Heart right ventricle (tissue), 16 donors: ENCODE results near the gene GSDME. TPM values are rescaled to one million over a fixed set of nuclear protein-coding genes. Genes with fewer than 3 reads are reported as not detected.

Experiments used
- ATAC-seq, 8 donors: fragments of 200-7000 bp; cut with Tn5 transposase; one replicate each; pipeline ENCODE4 v1.9.1; 2020; ENCODE audit warnings: mild to moderate bottlenecking in 8 of 8, moderate library complexity in 8 of 8, moderate number of reproducible peaks in 1 of 8
- DNase-seq, 2 donors: peaks; one replicate each; pipeline ENCODE4 v3.0.0-alpha.2; 2020
- H3K27ac ChIP-seq, 10 donors: fragments of 200-600 bp; sonication (generic) in 2 of 10; one replicate each; pipeline versions ENCODE4 v1.5.0 to v1.8.0; 2020 to 2022; ENCODE audit warnings: mild to moderate bottlenecking in 3 of 10
- H3K27me3 ChIP-seq, 7 donors: fragments of 200-600 bp; one replicate each; pipeline ENCODE4 v1.8.0; 2021 to 2022; ENCODE audit warnings: mild to moderate bottlenecking in 2 of 7
- H3K36me3 ChIP-seq, 9 donors: fragments of 200-600 bp; sonication (generic) in 1 of 9; one replicate each; pipeline versions ENCODE4 v1.5.0 to v1.8.0; 2020 to 2022; ENCODE audit warnings: mild to moderate bottlenecking in 2 of 9
- H3K4me1 ChIP-seq, 9 donors: fragments of 200-600 bp; sonication (generic) in 1 of 9; one replicate each; pipeline versions ENCODE4 v1.5.0 to v1.8.0; 2020 to 2022; ENCODE audit warnings: mild to moderate bottlenecking in 4 of 9
- H3K4me3 ChIP-seq, 10 donors: fragments of 200-600 bp; sonication (generic) in 2 of 10; one replicate each; pipeline versions ENCODE4 v1.5.0 to v1.8.0; 2020 to 2022; ENCODE audit warnings: mild to moderate bottlenecking in 7 of 10, moderate library complexity in 2 of 10
- H3K9me3 ChIP-seq, 11 donors: fragments of 200-600 bp in 10 of 11; sonication (generic) in 2 of 11; one replicate each; pipeline versions ENCODE4 v1.5.0 to v1.8.0; 2013 to 2022; ENCODE audit warnings: mild to moderate bottlenecking in 2 of 11, control low read depth in 1 of 11, moderate library complexity in 1 of 11
- CTCF ChIP-seq, 9 donors: fragments of 200-600 bp; sonication (generic) in 2 of 9; IDR thresholded peaks; one replicate each; pipeline versions ENCODE4 v1.5.0 to v1.8.0; 2021 to 2022; ENCODE audit warnings: antibody characterized with exemption in 9 of 9, mild to moderate bottlenecking in 5 of 9, moderate library complexity in 1 of 9
- WGBS, 2 donors: extraction: QIAGEN DNeasy Blood & Tissue Kit; methylation state at CpG; one replicate each; pipeline ENCODE4 v1.1.7; 2013; ENCODE audit warnings: inconsistent platforms in 1 of 2; 5-methylcytosine and 5-hydroxymethylcytosine counted together
- intact Hi-C, 10 donors: fragments of 100-400 bp; cut with DNase I; formaldehyde crosslinking; loops; one replicate each; pipeline versions ENCODE4 v1.11.1 to v1.14.2; 2022
- polyA plus RNA-seq, 2 donors: library from polyadenylated mRNA; stranded (reverse); fragments of 200-250 nt; gene quantifications; one replicate each; pipeline ENCODE4 v1.2.3, GENCODE V29; 2013
- total RNA-seq, 10 donors: library from RNA; stranded (reverse); fragmentation: NEBNext Ultra II Directional in 3 of 10; extraction: Animal tissue kit (Norgen Biotek cat#: 25700) in 3 of 10; gene quantifications; one replicate each; pipeline versions ENCODE4 v1.2.1 to v1.2.4, GENCODE V29; 2021 to 2023
- donor health status: Arrhythmogenic right ventricular cardiomyopathy.
- donor health status: ischemic (EF 13 %, LVEDD 7.1; RV severe dilation, severe dysfunction).
- donor health status: healthy with polysubstance abuse.
- donor health status: DM: no; HTN: yes; CAD: no.
- donor health status: DM: no; HTN: no; CAD: no.
- donor health status: ischemic (EF 25% LVEDD 6.9; RV normal size, moderate dysfunction).
- donor health status: ischemic (EF 25% LVEDD 5.7; RV mildly dilated, moderate dysfunction).
- donor health status: healthy.
- donor health status: DM: yes; HTN: yes; CAD: no.
- donor health status: Ischemic cardiomyopathy.
- donor health status: ischemic (EF 35%, LVEDD 5.7; RV mildly dilated, moderate dysfunction).
- donor health status: nonischemic (EF 11% LVEDD 7.7; RV severe dilation, severe dysfunction).
- donor health status: DM: yes; HTN: yes; CAD: no.
- donor health status: PGD.
- donor health status: ischemic (EF 29% LVEDD 5.4; RV normal size, mild dysfunction).
- donor health status: nonischemic (EF 23%, LVEDD 6.1; RV moderate dilation, normal function).

GSDME gene
- total and polyA plus RNA-seq, 12 donors, result 2.8 to 11.9 (median 5.8) TPM

GRCh38 chr7:24777806-24778205 is 20.5 kb upstream of the GSDME start:
- no peak for TF ChIP-seq CTCF (IDR thresholded peaks at IDR 0.05)
- Histone ChIP-seq H3K36me3 (no peaks in the 10 kb centered on the region), H3K27me3 (no peaks in the 10 kb centered on the region), H3K4me1 (peaks cover 0 to 32% (median 0%) of the 10 kb centered on the region in 9 donors), H3K27ac (no peak overlapping the region), H3K4me3 (no peak overlapping the region), H3K9me3 (no peaks in the 10 kb centered on the region)
- DNase-seq, result no peak
- 81 to 87% methylated on average over 3 of the region's 3 CpGs for WGBS, 2 donors
- ATAC-seq, result no peak
- intact Hi-C loops, result no loop called here

- intact Hi-C loops, result no loop called here
- H3K27ac ChIP-seq, result no peak overlapping the region
- H3K4me1 ChIP-seq, result peaks cover 0 to 6% (median 0%) of the 10 kb centered on the region in 9 donors
- TF ChIP-seq CTCF (IDR thresholded peaks at IDR 0.05), result no peak
- H3K9me3 ChIP-seq, result peaks cover 0 to 17% (median 0%) of the 10 kb centered on the region in 11 donors
- H3K27me3 ChIP-seq, result no peaks in the 10 kb centered on the region
- H3K36me3 ChIP-seq, result no peaks in the 10 kb centered on the region
- H3K4me3 ChIP-seq, result no peak overlapping the region
- ATAC-seq (no peak), DNase-seq (no peak)
Measured at GRCh38 chr7:24773646-24774045, 16.4 kb upstream of the GSDME start.

GRCh38 chr7:24769851-24770250 is 12.6 kb upstream of the GSDME start:
- Histone ChIP-seq H3K4me1 (peaks cover 0 to 9% (median 3%) of the 10 kb centered on the region in 9 donors), H3K4me3 (no peak overlapping the region), H3K27me3 (peaks cover 0 to 4% (median 0%) of the 10 kb centered on the region in 7 donors), H3K27ac (no peak overlapping the region), H3K36me3 (no peaks in the 10 kb centered on the region), H3K9me3 (peaks cover 0 to 17% (median 0%) of the 10 kb centered on the region in 11 donors)
- 68 to 71% methylated on average over 2 of the region's 2 CpGs for WGBS, 2 donors
- TF ChIP-seq CTCF (IDR thresholded peaks at IDR 0.05), result no peak
- DNase-seq, result no peak
- intact Hi-C loops, result no loop called here
- ATAC-seq, result peak in 2 of 8 donors; percentile 61 to 70

GRCh38 chr7:24769014-24769830 is 12.0 kb upstream of the GSDME start:
- peaks cover 0 to 16% (median 8%) of the 10 kb centered on the region in 9 donors for H3K4me1 ChIP-seq
- no peaks in the 10 kb centered on the region for H3K36me3 ChIP-seq
- no peak for DNase-seq
- H3K4me3 ChIP-seq, result no peak overlapping the region
- H3K9me3 ChIP-seq, result peaks cover 0 to 17% (median 0%) of the 10 kb centered on the region in 11 donors
- WGBS, 2 donors, result 69 to 71% methylated on average over 9 of the region's 9 CpGs
- no peak for TF ChIP-seq CTCF (IDR thresholded peaks at IDR 0.05)
- peaks cover 0 to 4% (median 0%) of the 10 kb centered on the region in 7 donors for H3K27me3 ChIP-seq
- intact Hi-C loops, result no loop called here
- ATAC-seq, result peak in 1 of 8 donors; percentile 60
- H3K27ac ChIP-seq, result no peak overlapping the region
